Hepatocyte (in vitro differentiated cells): ENCODE results near the gene NPLOC4. TPM values are rescaled to one million over a fixed set of nuclear protein-coding genes. Genes with fewer than 3 reads are reported as not detected.

ENCODE experiments used
- DNase-seq: peaks from one replicate; pipeline ENCODE4 v3.0.0-alpha.2; 2016; ENCODE audit warnings: low spot score
- H2AFZ ChIP-seq: fragments of 200-600 bp; sonication (generic); 2 replicates; pipeline ENCODE4 v1.6.0; 2016; ENCODE audit warnings: antibody characterized with exemption, mild to moderate bottlenecking
- H3K27ac ChIP-seq: fragments of 200-600 bp; sonication (generic); 2 replicates; pipeline ENCODE4 v1.5.1; 2016; ENCODE audit warnings: mild to moderate bottlenecking
- H3K27me3 ChIP-seq: fragments of 200-600 bp; sonication (generic); 2 replicates; pipeline ENCODE4 v1.6.1; 2016
- H3K36me3 ChIP-seq: fragments of 200-600 bp; sonication (generic); replicated peaks from 2 replicates; pipeline ENCODE4 v1.5.1; 2016; ENCODE audit warnings: low read depth; ENCODE audit not compliant: insufficient read depth
- H3K4me1 ChIP-seq: fragments of 200-600 bp; sonication (generic); 2 replicates; pipeline ENCODE4 v1.5.1; 2016; ENCODE audit warnings: mild to moderate bottlenecking, moderate library complexity; ENCODE audit not compliant: insufficient read depth
- H3K4me2 ChIP-seq: fragments of 200-600 bp; sonication (generic); 2 replicates; pipeline ENCODE4 v1.6.0; 2016
- H3K4me3 ChIP-seq: fragments of 200-600 bp; sonication (generic); 2 replicates; pipeline ENCODE4 v1.5.1; 2016; ENCODE audit warnings: mild to moderate bottlenecking
- H3K79me2 ChIP-seq: fragments of 200-600 bp; sonication (generic); 2 replicates; pipeline ENCODE4 v1.6.0; 2017; ENCODE audit warnings: mild to moderate bottlenecking
- H3K9me2 ChIP-seq: fragments of 200-600 bp; sonication (generic); replicated peaks from 2 replicates; pipeline ENCODE4 v1.6.0; 2017; ENCODE audit warnings: mild to moderate bottlenecking; ENCODE audit not compliant: insufficient read depth
- H3K9me3 ChIP-seq: fragments of 200-600 bp; sonication (generic); 2 replicates; pipeline ENCODE4 v1.5.1; 2016; ENCODE audit warnings: low read depth, mild to moderate bottlenecking
- H4K20me1 ChIP-seq: fragments of 200-600 bp; sonication (generic); 2 replicates; pipeline ENCODE4 v1.6.0; 2016; ENCODE audit warnings: mild to moderate bottlenecking; ENCODE audit not compliant: insufficient read depth, poor library complexity, severe bottlenecking
- CTCF ChIP-seq: fragments of 200-600 bp; sonication (generic); IDR thresholded peaks from 2 replicates; pipeline ENCODE4 v1.5.1; 2016; ENCODE audit warnings: antibody characterized with exemption, mild to moderate bottlenecking; ENCODE audit not compliant: poor library complexity
- EZH2 ChIP-seq: fragments of 200-600 bp; sonication (generic); IDR thresholded peaks from 2 replicates; pipeline ENCODE4 v1.6.1; 2016; ENCODE audit warnings: antibody characterized with exemption, mild to moderate bottlenecking, borderline replicate concordance
- EZH2phosphoT487 ChIP-seq: fragments of 200-600 bp; sonication (generic); IDR thresholded peaks from one replicate; pipeline ENCODE4 v1.6.1; 2018; ENCODE audit warnings: antibody characterized with exemption, mild to moderate bottlenecking, low read depth, moderate library complexity; ENCODE audit not compliant: unreplicated experiment, severe bottlenecking
- WGBS: methylation state at CpG from one replicate; pipeline ENCODE4 v1.1.6; 2016; ENCODE audit warnings: low lambda C conversion rate; ENCODE audit errors: missing lambda C conversion rate; 5-methylcytosine and 5-hydroxymethylcytosine counted together
- polyA plus RNA-seq: library from polyadenylated mRNA; unstranded; fragments of >200 nt; fragmentation: Nextera tagmentation; extraction: Ambion mirVana; gene quantifications from 2 replicates; pipeline ENCODE4 v1.2.1, GENCODE V29; 2016
- total RNA-seq: library from RNA; depleted of rRNA; stranded (reverse); fragments of >200 nt; gene quantifications from 2 replicates; pipeline ENCODE4 v1.2.3, GENCODE V29; 2014

The NPLOC4 gene
- total and polyA plus RNA-seq, 2 experiments from 2014 or later = 53.7 to 54.6 TPM

GRCh38 chr17:81651692-81652091 is 14.8 kb upstream of the NPLOC4 start:
- no peak overlapping the region for H3K4me2 ChIP-seq
- no peak overlapping the region for H3K4me3 ChIP-seq
- H4K20me1 ChIP-seq = no peaks in the 10 kb centered on the region
- no peaks in the 10 kb centered on the region for H3K4me1 ChIP-seq
- H3K9me2 ChIP-seq = no peaks in the 10 kb centered on the region
- TF ChIP-seq EZH2 = no peak
- no peak for TF ChIP-seq CTCF
- no peak for TF ChIP-seq EZH2phosphoT487
- DNase-seq = no peak
- H3K27ac ChIP-seq = no peak overlapping the region
- H2AFZ ChIP-seq = no peak overlapping the region
- no peaks in the 10 kb centered on the region for H3K79me2 ChIP-seq
- no peaks in the 10 kb centered on the region for H3K9me3 ChIP-seq
- peaks cover 6% of the 10 kb centered on the region for H3K27me3 ChIP-seq
- no peaks in the 10 kb centered on the region for H3K36me3 ChIP-seq
- WGBS = 94% methylated on average over 10 of the region's 10 CpGs

- H3K27me3 ChIP-seq = peaks cover 6% of the 10 kb centered on the region
- no peaks in the 10 kb centered on the region for H3K9me2 ChIP-seq
- H2AFZ ChIP-seq = no peak overlapping the region
- H3K4me2 ChIP-seq = no peak overlapping the region
- H3K4me1 ChIP-seq = no peaks in the 10 kb centered on the region
- no peak for DNase-seq
- H3K4me3 ChIP-seq = no peak overlapping the region
- WGBS = 92% methylated on average over 9 of the region's 9 CpGs
- no peaks in the 10 kb centered on the region for H3K36me3 ChIP-seq
- no peak overlapping the region for H3K27ac ChIP-seq
- H4K20me1 ChIP-seq = no peaks in the 10 kb centered on the region
- no peaks in the 10 kb centered on the region for H3K79me2 ChIP-seq
- TF ChIP-seq CTCF (no peak), EZH2phosphoT487 (no peak), EZH2 (no peak)
- no peaks in the 10 kb centered on the region for H3K9me3 ChIP-seq
Measured at GRCh38 chr17:81650951-81651350, 14.0 kb upstream of the NPLOC4 start.

GRCh38 chr17:81648707-81649085 is 11.8 kb upstream of the NPLOC4 start:
- no peaks in the 10 kb centered on the region for H3K79me2 ChIP-seq
- 95% methylated on average over 14 of the region's 14 CpGs for WGBS
- H3K27me3 ChIP-seq = peaks cover 6% of the 10 kb centered on the region
- H3K4me1 ChIP-seq = no peaks in the 10 kb centered on the region
- H4K20me1 ChIP-seq = no peaks in the 10 kb centered on the region
- H3K36me3 ChIP-seq = no peaks in the 10 kb centered on the region
- TF ChIP-seq CTCF (no peak), EZH2 (no peak), EZH2phosphoT487 (no peak)
- H3K9me2 ChIP-seq = no peaks in the 10 kb centered on the region
- no peak overlapping the region for H2AFZ ChIP-seq
- H3K4me2 ChIP-seq = no peak overlapping the region
- no peak for DNase-seq
- H3K27ac ChIP-seq = no peak overlapping the region
- no peak overlapping the region for H3K4me3 ChIP-seq
- no peaks in the 10 kb centered on the region for H3K9me3 ChIP-seq
